Upper lobe of right lung (tissue), 1 donor: Measurements from ENCODE around the gene CHN2. TPM values are rescaled to one million over a fixed set of nuclear protein-coding genes. Genes with fewer than 3 reads are reported as not detected.

Experiments
- ATAC-seq: fragments of 200-7000 bp; cut with Tn5 transposase; one replicate; pipeline ENCODE4 v1.9.1; 2020; ENCODE audit warnings: mild to moderate bottlenecking, moderate library complexity
- DNase-seq: peaks from one replicate; pipeline ENCODE4 v3.0.0-alpha.2; 2020
- H3K27ac ChIP-seq: fragments of 200-600 bp; one replicate; pipeline ENCODE4 v1.8.0; 2022
- H3K27me3 ChIP-seq: fragments of 200-600 bp; one replicate; pipeline ENCODE4 v1.8.0; 2022; ENCODE audit warnings: mild to moderate bottlenecking
- H3K36me3 ChIP-seq: fragments of 200-600 bp; one replicate; pipeline ENCODE4 v1.8.0; 2022
- H3K4me1 ChIP-seq: fragments of 200-600 bp; one replicate; pipeline ENCODE4 v1.8.0; 2022
- H3K4me3 ChIP-seq: fragments of 200-600 bp; one replicate; pipeline ENCODE4 v1.8.0; 2022; ENCODE audit warnings: mild to moderate bottlenecking
- H3K9me3 ChIP-seq: fragments of 200-600 bp; one replicate; pipeline ENCODE4 v1.8.0; 2022
- CTCF ChIP-seq: fragments of 200-600 bp; IDR thresholded peaks from one replicate; pipeline ENCODE4 v1.8.0; 2022; ENCODE audit warnings: antibody characterized with exemption
- intact Hi-C: fragments of 100-400 bp; cut with DNase I; formaldehyde crosslinking; loops from one replicate; pipeline ENCODE4 v1.11.0; 2022
- total RNA-seq: library from RNA; stranded (reverse); fragmentation: NEBNext Ultra II Directional; extraction: Animal tissue kit (Norgen Biotek cat#: 25700); gene quantifications from one replicate; pipeline ENCODE4 v1.2.1, GENCODE V29; 2021
- donor health status: DM: no; HTN: yes; CAD: no; lungs with severe emphysema.

CHN2 gene
- total RNA-seq, 1 donor from 2014 or later: 14.4 TPM

- Histone ChIP-seq H3K4me1 (peaks cover 3% of the 10 kb centered on the region), H3K4me3 (no peak overlapping the region), H3K27ac (no peak overlapping the region), H3K27me3 (no peaks in the 10 kb centered on the region), H3K36me3 (no peaks in the 10 kb centered on the region), H3K9me3 (no peaks in the 10 kb centered on the region)
- DNase-seq (no peak), ATAC-seq (no peak)
- intact Hi-C loops: no loop called here
- no peak for TF ChIP-seq CTCF
These were observed 106.1 kb downstream of the CHN2 start for GRCh38 chr7:29300649-29301048.

- Histone ChIP-seq H3K9me3 (no peaks in the 10 kb centered on the region), H3K36me3 (no peaks in the 10 kb centered on the region), H3K27me3 (no peaks in the 10 kb centered on the region), H3K4me3 (no peak overlapping the region), H3K4me1 (peaks cover 3% of the 10 kb centered on the region), H3K27ac (no peak overlapping the region)
- DNase-seq (no peak), ATAC-seq (no peak)
- TF ChIP-seq CTCF: no peak
- intact Hi-C loops: no loop called here
These were observed 108.3 kb downstream of the CHN2 start for GRCh38 chr7:29302666-29303395.

GRCh38 chr7:29304756-29305155, 110.2 kb downstream of the CHN2 start:
- intact Hi-C loops: no loop called here
- no peak for TF ChIP-seq CTCF
- H3K9me3 ChIP-seq: no peaks in the 10 kb centered on the region
- no peaks in the 10 kb centered on the region for H3K27me3 ChIP-seq
- ATAC-seq: no peak
- H3K4me3 ChIP-seq: no peak overlapping the region
- no peak for DNase-seq
- H3K4me1 ChIP-seq: peaks cover 3% of the 10 kb centered on the region
- H3K36me3 ChIP-seq: no peaks in the 10 kb centered on the region
- no peak overlapping the region for H3K27ac ChIP-seq

- DNase-seq (no peak), ATAC-seq (no peak)
- no peaks in the 10 kb centered on the region for H3K4me1 ChIP-seq
- no peak overlapping the region for H3K4me3 ChIP-seq
- no peaks in the 10 kb centered on the region for H3K9me3 ChIP-seq
- H3K27me3 ChIP-seq: no peaks in the 10 kb centered on the region
- H3K27ac ChIP-seq: no peak overlapping the region
- H3K36me3 ChIP-seq: no peaks in the 10 kb centered on the region
- TF ChIP-seq CTCF: no peak
- intact Hi-C loops: no loop called here
These were observed 111.9 kb downstream of the CHN2 start for GRCh38 chr7:29306319-29306991.

GRCh38 chr7:29308424-29308823, 113.8 kb downstream of the CHN2 start:
- ATAC-seq (no peak), DNase-seq (no peak)
- Histone ChIP-seq H3K4me3 (no peak overlapping the region), H3K27ac (no peak overlapping the region), H3K27me3 (no peaks in the 10 kb centered on the region), H3K4me1 (no peaks in the 10 kb centered on the region), H3K9me3 (no peaks in the 10 kb centered on the region), H3K36me3 (no peaks in the 10 kb centered on the region)
- TF ChIP-seq CTCF: no peak
- intact Hi-C loops: no loop called here
